HL-60/S4 treated with phorbol 12-myristate 13-acetate at 8.2 ng/mL for 4 days and 3 days (cell line): ENCODE results near the gene ITGB4.

ENCODE experiments used
- in situ Hi-C: fragments of 300-500 bp; cut with MboI; formaldehyde crosslinking; loops from 2 replicates; pipeline ENCODE4 v1.15.0; 2022; ENCODE audit warnings: low sequenced_read_pairs

ITGB4 gene

DNA sequence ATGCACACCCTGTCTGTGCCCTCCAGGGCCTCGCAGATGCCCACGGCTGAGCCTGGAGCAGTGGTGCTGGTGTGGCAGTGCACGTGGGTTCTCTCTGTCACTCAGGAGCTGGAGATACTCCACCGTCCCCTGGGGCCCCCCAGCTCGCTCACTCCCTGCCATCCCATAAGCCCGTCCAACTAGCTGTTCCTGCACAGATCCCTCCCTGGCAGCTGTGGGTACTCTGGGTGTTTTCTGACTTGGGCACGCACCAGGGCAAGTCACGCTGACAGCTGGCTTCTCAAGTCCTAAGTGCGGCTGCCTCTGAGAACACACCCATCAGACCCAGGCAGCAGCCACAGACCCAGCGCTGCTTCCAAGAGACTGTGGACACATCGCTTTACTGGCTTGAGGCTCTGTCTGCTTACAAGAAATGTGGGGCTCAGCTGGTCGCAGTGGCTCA, 25.4 kb upstream of the ITGB4 start:
- in situ Hi-C loops = no loop called here

DNA sequence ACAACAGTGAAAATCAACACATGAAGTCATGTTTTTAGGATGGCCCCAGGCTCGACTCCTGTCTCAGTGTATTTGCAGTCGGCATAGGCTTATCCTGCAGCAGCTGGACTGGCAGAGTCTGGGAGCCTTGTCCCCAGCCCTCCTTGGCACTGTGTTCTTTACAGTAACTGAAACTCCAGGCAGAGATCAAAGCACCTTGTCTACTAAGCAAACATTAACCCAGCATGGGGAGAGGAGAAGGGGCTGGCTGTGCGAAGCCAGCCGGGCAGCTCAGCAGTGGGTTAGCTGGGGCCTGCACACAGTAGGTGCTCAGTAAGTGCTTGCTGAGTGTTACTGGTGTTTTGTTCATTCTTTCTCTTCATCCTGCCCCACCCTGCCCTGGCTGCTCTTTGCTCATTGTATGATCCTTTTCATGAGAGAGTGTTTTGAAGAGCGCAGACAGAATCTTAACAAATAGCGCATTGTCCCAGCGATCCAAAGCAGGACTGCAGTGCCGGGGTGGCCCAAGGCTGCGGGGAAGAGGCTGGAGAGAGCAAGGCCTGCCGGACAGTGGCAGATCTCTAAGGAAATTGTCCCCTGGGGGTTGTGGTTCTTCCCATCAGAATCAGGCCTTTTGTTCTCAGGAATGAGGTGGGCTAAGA, 23.5 kb upstream of the ITGB4 start:
- in situ Hi-C loops = no loop called here

DNA sequence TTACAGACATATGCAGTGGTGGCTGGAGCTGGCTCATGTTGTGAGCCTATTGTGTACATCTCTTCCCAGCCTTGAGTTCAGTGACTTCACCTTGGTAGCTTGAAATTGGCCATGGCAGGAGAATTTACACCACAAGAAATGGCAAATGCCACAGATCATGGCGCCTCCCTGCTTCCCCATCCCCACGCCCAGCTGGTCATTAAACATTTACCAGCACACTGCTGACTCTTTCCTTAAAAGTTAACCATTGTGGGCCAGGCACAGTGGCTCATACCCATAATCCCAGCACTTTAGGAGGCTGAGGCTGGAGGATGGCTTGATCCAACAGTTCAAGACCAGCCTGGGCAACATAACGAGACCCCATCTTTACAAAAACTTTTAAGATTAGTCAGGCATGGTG, 22.6 kb upstream of the ITGB4 start:
- in situ Hi-C loops = no loop called here

DNA sequence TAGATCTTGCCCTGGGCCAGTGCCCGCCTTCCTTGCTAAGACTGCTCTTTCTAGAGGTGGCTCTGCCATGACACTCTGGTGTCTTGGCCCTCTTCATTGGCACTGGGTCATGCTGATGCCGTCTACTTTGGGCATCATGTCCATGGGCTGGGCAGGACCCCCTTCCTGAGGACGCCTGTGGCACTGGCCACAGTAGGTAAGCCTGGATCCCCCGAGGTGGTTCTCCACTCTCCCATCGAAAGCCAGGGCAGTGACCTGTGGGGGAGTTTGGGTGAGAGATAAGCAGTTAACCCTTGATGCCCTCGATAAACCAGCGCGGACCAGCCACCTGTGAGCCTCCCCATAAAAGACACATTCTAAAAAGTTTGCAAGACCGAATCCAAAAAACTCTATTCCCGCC, 20.0 kb upstream of the ITGB4 start:
- in situ Hi-C loops = no loop called here

DNA sequence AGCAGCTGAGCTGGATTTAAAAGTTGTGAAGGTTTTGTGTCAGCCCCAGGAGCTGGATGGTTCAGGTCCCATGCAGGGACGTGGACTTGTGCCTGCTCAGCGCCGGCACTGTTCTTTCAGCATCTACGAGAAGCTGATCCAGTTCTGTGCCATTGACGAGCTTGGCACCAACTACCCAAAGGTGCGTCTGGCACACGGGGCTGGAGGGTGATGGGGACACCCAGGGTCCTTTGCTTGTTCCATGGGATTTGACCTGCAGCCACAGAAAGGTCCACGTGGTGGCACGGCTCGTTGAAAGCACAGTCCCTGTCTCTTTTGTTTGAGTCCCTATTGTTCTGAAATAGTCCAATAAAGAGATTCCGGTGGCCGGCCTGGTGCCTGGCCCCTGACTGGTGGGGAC, 18.1 kb upstream of the ITGB4 start:
- in situ Hi-C loops = no loop called here

DNA sequence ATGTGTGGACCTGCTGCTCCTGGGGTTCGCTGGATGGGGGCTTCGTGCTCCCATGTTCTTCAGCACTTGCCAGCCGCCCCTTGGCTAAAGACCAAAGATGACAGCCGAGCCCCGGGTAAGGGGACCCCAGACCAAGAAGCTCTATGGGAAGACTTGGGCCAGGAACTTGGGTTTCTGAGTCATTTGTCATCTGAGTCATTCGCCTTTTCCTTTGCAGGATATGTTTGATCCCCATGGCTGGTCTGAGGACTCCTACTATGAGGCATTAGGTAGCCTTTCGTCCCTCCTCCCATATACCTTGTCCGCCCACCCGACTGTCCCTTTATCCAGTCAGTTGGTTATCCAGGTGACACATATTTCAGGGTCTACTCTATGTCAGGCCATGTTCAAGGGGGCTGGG, 17.7 kb upstream of the ITGB4 start:
- in situ Hi-C loops = no loop called here

DNA sequence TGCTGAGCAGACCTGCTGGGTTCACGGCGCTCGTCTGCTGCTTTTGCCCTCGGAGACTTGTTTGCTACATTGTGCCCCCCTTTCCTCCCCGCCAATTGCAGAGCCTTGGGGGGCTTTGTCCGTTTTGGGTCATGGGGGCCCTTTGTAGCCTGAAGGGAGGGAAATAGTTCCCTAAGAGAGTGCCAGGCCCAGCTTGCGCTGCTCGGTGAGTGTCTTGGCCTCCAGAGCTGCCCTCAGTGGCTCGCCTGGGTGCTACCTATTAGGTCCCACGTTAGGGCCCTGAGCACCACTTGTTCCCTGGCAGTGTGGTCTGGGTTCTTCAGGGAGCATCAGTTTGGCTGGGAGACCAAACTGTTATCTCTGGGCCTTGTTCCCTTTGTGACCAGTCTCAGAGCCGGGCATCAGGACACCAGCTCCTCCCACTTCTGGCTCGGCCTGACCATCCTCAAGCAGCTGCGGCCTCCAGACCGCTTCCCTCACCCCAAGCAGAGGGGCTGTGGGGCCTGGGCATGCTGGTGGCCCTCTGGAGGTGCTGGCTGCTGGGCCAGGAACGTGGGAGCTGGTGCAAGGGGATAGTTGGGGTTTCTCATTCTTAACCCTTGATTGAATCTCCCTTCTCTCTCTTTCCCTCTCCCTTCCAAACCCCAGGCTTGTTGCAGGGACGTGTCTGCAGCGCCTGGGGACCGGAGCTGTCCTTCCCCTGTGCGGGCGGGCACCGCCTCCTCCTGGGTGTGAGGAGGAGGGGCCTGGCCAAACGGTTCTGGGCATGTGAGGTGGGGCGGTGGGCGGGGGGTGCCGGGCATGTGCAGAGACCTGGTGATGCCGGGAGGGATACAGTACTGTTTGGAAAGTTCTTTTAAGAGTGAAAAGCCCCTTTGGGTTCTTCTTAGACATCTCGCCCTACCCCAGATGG, 16.0 kb upstream of the ITGB4 start:
- in situ Hi-C loops = no loop called here

DNA sequence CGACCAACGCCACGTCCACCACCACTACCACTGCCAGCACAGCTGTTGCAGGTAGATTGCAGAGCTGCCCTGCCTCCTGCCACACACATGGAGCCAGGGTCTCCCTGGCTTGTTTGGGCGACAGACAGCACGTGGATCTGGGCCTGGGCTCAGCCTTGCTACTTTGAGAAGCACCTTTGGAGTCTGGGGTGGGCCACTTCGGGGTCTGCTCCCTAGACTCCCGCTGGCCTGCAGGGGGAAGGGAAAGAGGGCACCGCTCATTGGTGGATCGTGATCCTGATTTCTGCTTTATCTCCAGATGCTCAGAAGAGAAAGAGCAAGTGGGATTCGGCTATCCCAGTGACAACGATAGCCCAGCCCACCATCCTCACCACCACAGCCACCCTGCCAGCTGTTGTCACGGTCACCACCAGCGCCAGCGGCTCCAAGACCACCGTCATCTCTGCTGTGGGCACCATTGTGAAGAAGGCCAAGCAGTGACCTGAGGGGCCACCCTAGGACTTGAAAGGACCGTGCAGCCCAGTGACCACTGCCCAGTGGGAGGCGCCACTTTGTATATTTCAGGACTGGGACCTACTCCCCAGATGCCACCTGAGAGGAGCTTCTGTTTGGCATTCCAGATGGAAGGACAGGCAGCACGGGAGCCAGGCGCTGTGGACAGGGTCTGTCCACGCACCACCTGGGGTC, 15.1 kb upstream of the ITGB4 start:
- in situ Hi-C loops = no loop called here

DNA sequence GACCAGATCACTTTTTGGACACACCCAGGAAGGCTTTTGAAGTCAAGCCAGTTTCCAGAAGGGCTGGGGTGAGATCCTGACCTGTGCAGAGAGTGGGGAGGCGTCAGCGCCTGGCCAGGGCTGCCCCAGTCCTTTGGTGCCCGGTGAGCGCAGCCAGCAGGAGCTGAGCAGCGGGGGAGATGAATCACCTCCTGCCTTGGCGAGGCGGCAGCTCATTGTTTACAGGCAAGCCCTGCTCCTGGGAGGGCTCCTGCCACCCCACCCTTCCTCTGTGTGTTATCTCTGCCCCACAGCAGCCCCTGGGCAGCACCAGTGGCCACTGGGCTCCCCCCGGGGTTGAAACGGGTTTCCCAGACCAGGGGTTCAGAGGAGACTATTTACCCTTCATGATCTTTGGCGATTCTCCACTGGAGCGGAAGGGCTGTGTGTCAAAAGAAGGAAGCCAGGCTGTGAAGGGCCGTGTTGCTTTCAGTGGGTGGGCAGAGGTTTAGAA, 14.1 kb upstream of the ITGB4 start:
- in situ Hi-C loops = no loop called here

DNA sequence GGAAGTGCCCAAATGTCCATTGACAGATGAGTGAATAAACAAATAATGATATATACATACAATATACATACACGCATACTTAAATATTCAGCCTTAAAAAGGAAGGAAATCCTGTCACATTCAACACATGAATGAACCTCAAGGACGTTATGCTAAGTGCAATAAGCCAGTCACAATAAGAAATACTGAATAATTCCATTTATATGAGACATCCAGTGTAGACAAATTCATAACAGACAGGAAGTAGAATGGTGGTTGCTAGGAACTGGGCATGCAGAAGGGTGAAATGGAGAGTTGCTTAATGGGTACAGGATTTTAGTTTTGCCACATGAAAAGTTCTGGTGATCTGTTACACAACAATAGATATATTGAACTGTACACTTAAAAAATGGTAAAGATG, 8.8 kb upstream of the ITGB4 start:
- in situ Hi-C loops = no loop called here

DNA sequence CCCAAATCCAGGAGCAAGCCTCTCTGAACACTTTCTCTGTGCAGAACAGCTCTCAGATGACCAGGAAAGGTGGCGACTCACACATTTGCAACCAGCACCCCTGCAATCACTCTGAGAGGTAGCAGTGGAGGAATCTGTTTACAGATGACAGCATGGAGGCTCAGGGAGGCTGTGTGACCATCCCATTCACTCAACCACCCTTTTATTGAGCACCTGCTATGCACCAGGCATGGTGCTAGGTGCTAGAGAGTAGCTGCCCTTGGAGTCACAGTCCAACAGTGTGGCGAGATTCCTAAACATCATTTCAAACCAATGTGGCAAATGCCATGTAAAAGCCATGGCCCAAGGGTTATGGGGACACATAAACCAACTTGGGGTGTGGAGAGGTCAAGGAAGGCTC, 1.5 kb upstream of the ITGB4 start:
- in situ Hi-C loops = no loop called here

DNA sequence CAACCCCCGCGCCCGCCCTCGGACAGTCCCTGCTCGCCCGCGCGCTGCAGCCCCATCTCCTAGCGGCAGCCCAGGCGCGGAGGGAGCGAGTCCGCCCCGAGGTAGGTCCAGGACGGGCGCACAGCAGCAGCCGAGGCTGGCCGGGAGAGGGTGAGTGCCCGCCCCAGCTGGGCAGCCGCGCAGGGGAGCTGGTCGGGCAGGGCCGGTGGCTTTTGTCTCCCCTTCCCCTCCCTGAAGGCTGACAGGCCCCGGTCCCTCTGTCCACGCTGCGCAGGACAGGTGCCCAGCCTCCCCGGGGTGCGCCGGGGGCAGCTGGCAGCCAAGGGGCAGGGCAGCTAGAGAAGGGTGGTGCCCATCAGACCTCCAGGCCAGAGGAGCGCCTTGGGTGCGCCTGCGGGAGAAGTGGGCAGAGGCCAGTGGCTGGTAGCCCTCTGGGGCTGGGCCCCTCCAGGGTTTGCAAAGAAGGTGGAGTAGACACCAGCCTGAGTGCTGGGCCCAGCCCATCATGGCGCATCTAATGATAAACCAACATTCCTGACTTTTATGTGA, 278 bp downstream of the ITGB4 start:
- in situ Hi-C loops = no loop called here

DNA sequence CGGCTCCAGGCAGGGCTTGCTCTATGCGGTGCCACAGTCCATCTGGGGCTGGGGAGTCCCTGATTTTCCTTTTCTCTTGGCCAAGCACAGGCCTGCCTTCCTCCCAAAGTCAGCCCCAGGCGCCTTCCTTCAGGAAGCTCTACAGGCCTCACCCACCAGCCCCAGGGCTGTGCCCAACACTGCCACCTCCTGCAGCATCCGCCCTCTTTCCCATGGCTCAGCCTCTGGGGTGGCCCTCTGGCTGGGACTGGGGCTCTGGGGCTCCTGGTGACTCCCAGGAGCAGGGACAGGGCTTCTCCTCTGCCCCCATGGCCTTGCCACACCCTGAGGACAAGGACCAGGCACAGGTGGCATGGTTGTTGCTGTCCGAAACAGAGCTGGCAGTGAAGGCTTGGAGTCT, 817 bp downstream of the ITGB4 start:
- in situ Hi-C loops = no loop called here

DNA sequence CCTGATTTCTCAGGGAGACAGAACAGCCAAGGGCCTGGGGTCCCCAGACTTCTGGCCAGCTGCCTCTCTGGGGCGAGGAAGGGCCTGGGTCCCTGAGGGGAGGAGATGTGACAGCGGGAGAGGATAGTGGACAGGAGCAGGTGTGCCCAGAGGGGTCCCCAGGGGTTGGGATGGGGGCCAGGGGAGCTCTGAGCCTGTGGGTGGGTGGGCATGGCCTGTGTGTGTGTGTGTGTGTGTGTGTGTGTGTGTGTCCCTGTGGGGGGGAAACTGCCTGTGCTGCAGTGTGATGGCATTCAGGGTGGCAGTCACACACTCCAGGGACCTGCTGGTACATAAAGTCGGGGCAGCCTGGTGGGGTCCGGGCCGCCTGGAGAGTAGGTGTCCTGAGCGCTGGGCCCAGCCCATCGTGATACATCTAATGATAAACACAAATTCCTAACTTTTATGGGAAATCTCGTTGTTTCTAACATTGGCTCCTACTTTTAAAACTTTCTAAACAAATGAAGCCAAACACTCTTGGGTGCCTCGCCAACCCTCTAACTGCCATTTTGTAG, 1.4 kb downstream of the ITGB4 start:
- in situ Hi-C loops = no loop called here

DNA sequence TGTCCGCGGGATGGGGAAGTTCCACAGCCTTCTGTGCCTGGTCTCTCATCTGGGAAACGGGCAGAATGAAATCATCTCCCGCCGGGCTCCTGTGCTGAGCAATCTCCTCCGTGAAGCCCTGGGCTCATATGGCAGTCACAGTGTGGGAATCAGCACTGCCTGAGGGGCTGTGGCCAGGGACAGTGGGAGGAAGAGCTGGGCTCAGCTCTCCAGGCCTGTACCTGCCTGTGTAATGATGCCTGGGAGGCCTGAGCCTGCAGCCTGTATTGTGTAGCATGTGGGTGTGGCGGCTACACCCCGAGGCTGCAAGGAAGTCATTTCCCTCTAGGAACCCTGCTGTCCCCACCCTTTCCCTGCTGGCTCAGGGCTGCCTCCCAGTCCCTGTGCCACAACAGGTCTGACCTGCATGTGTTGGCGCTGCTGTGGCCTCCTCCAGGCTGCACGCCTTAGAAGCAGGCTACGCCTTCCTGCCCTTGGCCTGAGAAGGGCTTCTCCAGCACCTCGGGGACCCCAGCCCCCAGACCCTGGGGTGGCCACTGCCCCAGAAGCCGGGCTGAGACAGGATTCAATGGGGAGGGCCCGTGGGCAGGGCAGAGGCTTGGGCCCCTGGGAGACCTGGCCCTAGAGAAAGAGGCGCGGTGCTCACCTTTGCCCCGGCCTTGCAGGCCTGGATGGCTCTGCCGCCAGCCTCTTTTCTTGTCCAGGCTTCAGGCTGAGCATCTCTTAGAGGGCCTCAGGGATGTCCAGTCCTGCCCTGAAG, 2.1 kb downstream of the ITGB4 start:
- in situ Hi-C loops = no loop called here

DNA sequence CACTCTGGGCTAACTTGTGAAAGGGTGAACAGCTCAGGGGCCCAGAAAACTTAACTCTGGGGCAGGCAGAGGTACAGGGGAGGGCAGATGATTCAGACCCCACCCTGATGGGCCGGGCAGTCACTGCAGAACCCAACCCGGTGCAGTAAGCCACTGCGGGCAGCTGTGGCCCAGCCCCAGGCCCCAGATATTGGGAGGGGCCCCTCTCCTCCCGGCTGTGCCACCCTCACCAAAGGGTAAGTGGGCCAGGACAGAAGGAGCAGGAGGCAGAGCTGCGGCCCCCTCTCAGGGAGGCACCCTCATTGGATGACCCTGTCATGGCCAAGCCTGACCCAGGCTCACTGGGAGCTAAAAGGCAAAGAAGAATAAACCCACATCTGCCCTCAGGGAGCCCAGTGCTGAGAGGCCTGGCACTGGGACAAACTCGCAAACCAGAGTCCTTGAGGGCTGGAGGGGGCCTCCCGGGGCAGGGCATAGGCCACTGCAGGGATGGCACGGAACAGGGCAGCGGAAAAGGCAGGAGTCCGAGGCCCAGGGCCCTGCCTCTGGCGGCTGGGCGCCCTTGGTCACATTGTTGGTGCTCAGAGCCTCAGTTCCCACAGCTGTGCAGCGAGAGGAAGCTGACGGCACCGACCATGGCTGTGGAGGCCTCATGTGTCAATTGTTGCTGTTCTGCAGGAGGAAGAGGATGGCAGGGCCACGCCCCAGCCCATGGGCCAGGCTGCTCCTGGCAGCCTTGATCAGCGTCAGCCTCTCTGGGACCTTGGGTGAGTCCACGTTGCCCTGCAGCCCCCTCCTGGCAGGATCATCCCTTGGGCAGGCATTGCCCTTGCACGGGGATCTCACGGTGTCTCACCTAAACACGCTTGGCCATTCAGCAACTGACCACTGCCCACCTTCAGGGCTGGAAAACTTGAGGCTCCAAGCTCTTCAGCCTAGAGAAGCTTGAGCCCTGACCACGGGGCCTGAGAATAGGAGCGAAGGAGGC, 3.1 kb downstream of the ITGB4 start:
- in situ Hi-C loops = no loop called here

DNA sequence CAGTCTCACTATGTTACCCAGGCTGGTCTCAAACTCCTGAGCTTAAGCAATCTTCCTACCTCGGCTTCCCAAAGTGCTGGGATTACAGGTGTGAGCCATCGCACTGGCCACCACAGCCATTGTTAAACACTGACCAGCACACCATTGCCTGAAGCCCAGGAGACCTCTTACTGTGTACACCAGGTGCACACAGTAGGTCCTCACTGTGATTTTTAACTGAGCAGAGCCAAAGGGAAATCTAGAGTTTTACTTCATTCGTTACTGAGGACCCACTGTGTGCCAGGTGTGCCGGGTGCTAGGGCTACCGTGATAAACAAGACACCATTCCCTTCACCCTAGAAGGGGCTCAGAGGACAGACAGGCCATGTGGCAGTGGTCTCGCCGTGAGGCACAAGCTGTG, 4.2 kb downstream of the ITGB4 start:
- in situ Hi-C loops = no loop called here

DNA sequence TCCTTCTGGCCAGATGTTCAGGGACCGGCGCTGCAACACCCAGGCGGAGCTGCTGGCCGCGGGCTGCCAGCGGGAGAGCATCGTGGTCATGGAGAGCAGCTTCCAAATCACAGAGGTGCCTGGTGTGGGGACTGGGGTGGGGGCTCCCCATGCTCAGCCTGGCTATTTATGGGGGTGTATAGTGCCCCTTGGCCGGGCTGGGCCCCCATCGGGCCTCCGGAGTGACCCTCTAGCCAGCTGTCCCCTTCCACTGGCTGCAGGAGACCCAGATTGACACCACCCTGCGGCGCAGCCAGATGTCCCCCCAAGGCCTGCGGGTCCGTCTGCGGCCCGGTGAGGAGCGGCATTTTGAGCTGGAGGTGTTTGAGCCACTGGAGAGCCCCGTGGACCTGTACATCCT, 6.1 kb downstream of the ITGB4 start:
- in situ Hi-C loops = no loop called here

DNA sequence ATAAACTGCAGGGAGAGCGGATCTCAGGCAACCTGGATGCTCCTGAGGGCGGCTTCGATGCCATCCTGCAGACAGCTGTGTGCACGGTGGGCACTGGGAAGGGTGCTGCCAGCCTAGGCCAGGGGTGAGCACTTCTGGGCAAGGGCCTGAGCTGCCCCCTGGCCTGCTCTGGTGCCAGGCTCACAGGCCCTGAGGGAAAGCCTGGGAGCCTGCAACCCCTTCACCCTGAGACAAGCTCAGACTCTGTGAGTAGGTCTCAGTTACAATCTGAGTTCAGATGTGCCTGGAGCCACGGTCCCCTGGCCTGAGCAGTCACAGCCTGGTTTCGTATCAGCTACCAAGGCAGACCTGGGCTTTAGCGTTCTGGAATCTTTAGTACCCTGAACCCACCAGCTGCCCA, 8.1 kb downstream of the ITGB4 start:
- in situ Hi-C loops = no loop called here
